ENCODE results near the gene FXYD7.
"Not testable (repeated sequence)": the region's sequence is repeated elsewhere in the genome, so short reads cannot be mapped to it uniquely, and the experiment has no call there.

Gene FXYD7

DNA sequence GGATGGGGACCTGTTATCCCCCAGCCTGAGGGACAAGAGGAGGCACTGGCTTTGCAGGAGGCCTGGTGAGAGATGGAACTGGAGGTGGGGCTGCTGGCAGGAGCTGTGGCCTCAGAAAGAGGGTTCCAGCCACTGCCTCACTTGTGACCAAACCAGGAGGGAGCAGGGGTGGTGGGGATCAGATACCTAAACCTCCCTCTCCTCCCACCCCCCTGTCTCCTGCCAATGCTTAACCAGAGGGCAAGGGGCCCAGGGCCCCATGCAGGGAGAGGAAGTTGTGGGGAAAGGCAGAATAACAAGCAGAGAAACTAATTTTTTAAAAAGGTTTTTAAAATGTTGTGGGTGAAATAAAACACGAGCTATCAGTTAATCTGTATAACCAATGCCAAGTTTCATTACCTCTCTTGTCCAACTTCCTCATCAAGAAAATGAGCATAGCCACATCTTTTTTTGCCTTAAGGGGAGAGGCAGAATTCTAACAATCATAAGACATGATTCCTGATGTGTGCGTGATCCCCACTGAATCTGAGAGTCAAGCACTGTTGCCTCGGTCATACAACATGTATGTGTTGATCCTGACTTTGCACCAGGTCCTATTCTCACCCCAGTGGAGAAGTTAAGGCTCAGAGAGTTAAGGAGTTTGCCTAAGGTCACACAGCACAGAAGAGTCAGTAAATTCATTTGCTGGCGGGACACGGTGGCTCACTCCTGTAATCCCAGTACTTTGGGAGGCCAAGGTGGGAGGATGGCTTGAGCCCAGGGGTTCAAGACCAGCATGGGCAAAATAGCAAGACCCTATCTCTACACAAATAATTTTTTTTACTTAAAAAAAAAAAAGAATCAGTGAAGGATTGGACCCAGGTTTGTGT lies 24.4 kb downstream of the FXYD7 start:
- DNase-seq, result no peak

DNA sequence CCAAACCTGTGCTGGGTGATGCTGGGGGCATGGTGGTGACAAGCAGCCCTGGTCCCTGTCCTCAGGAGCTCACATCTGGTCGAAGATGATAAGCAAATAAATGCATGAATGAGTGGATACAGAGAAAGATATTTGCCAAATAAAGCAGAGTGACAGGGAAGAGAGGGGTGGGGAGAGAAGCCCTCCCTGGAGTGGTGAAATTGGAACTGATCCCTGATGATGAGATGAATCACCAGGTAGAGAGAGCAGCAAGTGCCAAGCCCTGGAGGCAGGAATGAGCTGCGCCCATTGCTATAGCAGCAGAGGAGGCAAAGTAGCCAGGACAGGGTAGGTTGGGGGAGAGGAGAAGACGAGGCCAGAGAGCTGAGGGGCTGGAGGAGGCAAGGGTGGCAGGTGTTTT lies 25.1 kb downstream of the FXYD7 start:
- DNase-seq, result no peak

DNA sequence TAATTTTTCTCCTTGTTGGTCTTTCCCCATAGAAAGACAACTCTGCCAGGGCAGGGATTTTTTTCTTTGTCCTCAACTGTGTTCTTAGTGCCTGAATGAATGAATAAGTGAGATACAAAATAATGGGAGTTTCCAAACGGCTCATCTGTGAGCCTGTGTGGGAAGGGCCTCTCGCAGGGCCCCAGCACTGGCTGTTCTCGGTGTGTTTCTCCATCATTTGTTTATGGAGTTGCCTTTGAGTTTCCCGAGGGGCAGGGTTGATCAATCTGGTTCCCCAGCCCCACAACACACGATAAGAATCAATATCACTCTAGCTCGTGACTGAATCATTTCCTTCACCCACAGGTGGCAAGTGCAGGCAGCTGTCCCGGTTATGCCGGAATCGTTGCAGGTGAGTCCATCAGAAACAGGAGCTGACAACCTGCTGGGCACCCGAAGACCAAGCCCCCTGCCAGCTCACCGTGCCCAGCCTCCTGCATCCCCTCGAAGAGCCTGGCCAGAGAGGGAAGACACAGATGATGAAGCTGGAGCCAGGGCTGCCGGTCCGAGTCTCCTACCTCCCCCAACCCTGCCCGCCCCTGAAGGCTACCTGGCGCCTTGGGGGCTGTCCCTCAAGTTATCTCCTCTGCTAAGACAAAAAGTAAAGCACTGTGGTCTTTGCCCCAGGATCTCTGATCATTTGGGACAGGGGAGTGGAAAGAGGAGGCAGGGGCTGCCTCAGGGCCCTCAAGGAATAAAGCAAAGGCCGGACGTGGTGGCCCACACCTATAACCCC lies 26.4 kb downstream of the FXYD7 start:
- DNase-seq, result no peak

DNA sequence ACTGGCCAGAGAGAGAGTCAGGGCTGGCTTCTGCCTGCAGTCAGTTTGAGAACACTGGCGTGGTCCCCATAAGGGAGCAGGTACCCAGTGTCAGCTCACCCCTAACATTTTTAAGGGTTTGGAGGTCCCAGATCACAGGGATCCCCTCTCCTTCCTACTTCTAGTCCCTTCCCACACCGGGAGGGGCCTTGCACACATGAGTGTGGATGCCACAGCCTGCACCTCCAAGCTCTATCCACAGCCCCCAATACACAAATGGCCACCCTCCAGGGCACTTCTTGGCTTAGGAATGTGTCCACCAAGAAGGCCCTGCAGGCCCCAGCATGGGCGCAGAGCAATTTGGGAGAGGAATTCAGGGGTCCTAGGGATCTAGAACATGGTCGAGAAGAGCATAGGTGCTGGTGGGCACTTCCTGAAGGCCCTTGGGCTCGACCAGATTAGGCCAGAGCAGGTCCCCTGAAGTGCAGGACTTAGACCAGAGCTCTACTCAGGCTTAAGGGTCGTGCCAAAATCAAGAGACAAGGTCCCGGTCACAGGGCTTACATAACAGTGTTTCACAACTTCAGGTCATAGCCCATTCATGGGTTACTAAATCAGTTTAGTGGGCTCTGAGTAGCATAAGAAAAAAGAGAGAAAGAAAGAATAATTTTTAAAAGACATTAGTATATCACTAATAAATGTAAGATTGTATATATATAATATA lies 27.5 kb downstream of the FXYD7 start:
- DNase-seq, result no peak

DNA sequence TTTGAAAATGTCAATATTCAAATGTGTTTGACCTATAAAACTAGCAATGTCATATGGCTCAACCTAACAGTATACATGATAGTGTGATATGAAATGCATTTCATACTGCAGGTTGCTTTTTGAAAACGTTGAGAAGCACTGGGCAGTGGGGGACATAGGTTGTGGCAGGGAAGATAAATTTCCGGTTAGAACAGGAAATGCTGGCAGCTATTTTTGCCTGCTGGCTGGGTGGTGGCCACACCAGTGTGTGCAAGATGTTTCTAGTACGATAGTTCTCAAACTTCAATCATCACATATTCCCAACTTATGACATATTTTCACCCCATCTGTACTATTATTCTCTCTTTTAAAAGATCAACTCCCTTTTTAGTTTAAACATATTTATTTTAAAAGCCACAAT lies 28.7 kb downstream of the FXYD7 start:
- no peak for DNase-seq

DNA sequence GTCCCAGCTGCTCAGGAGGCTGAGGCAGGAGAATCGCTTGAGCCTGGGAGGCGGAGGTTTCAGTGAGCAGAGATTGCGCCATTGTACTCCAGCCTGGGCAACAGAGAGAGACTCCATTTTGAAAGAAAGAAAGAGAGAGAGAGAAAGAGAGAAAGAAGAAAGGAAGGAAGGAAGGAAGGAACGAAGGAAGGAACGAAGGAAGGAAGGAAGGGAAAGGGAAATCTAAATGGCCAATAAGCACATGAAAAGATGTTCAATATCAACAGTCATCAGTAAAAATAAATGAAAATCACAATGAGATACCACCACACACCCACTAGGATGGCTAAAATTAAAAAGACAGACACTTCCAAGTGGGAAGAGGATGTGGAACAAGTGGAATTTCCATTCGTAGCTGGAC lies 31.2 kb downstream of the FXYD7 start:
- DNase-seq, result no peak

DNA sequence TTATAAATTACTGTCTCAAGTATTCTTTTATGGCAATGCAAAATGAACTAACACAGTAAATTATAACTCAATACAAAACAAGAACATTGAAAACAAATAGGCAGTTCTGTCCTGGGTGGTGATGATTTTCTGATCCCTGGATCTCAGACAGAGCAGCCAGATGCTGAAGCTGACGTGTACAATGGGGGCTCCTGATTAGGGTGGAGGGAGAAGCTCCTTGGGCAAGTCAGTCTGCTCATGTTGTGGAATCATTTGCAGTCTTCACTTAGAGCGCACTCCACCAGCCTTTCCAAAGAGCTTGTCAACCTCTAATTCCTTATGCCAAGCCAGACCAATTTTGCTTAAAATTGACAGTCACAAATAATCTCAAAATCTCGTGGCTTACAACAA lies 33.1 kb downstream of the FXYD7 start:
- no peak for DNase-seq

DNA sequence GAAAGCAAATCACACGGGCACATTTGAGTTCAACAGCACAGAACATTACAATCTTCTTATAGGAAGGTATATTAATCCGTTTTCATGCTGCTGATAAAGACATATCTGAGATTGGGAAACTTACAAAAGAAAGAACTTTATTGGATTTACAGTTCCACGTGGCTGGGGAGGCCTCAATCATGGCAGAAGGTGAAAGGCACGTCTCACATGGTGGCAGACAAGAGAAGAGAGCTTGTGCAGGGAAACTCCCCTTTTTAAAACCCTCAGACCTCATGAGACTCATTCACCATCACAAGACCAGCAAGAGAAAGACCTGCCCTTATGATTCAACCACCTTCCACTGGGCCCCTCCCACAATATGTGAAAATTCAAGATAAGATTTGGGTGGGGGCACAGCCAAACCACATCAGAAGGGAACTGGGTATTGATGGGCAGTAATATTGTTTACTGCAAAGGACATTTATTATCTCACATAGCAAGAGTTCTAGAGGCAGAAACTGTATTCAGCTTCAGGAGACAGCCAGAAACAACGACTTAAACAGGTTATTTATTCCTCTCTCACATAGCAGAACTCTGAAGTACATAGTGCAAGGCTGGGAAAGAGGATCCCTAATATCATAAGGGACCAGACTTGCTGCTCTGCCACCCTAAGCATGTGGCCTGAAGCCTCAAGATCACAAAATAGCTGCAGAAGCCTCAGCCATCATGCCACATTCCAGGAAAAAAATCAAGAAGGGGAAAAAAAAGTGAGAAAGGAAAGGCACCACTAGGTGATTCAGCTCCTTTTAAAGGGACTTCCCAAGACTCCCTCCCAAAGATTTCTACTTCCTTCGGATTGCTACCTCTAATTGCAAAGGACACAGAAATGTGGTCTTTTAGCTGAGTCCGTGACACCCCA lies 34.6 kb downstream of the FXYD7 start:
- no peak for DNase-seq

DNA sequence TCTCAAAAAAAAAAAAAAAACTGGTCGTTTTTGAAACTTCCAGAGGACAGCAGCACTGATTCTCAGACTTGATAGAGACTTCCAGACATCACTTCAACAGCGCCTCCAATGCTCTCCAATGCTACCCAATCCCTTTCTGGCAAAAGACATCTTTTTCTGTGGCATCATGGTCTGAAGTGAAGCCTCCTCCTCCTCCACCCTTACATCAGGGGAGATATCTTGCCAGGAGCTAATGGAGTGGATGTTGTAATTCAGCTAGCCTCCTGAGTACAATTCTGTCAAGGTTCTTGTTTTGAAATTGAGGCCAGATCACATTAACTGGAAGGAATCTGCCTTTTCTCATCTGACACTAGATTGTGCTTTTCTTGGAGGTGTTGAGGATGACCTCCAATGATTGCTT lies 35.6 kb downstream of the FXYD7 start:
- DNase-seq, result no peak

DNA sequence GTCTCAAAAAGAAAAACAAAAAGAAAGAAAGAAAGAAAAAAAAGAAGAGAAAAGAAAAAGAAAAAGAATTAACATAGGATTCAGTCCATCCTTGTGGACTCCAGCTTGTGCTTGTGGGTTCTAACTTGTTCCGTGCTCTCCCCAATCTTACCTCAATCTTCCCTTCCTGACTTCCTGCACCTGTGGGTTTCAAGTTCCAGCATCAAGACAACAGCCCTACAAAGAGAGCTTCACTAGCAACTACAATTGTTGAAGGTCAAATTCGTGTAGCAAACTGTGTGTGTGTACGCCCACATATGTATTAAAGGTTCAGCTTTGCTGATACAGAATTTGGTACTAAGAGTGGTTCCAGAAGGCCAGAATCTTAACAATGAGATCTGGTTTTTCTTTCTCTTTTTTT lies 36.8 kb downstream of the FXYD7 start:
- DNase-seq, result no peak

DNA sequence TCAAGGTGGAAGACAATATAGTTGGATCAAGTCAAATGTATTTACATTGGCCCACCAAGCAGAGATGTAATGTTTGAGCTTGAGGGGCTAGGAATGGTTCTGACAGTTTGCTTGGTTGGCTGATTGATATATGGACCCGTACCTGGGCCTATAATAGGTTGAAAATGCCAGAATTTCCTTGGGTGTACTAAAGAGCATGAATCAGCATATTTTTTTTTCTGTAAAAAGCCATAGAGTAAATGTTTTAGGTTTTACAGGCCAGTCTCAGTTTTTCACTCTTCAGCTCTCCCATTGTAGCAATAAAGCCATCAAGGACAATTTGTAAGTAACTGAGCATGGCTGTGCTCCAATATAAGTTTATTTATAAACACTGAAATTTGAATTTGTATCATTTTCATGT lies 38.3 kb downstream of the FXYD7 start:
- DNase-seq, result no peak

DNA sequence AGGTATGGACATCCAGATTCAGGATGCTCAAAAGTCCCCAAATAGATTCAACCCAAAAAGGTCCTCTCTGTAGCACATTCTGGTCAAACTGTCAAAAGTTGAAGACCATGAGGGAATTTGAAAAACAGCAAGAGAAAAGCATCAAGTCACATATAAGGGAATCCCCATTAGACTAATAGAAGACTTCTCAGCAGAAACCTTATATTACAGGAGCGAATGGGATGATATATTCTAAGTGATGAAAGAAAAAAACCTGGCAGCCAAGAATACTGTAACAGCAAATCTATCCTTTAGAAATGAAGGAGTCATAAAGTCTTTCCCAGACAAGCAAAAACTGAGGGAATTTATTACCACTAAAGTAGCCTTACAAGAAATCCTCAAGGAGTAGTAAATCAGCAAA lies 41.2 kb downstream of the FXYD7 start:
- no peak for DNase-seq

DNA sequence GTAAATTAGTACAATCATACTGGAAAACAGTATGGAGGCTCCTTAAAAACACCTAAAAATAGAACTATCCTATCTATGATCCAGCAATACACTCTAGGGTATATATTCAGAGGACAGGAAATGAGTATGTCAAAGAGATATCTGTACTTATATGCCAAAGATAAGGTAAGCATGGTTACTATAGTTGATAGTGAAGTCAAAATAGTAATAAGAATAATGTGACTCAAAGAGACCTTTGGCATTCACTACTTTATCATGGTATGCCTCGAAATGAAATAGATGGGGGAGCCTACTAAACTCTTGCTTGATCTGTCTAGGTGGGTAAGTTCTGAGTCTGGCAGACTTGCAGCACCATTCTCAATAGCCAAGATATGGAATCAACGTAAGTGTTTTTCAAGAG lies 41.8 kb downstream of the FXYD7 start:
- DNase-seq, result no peak

DNA sequence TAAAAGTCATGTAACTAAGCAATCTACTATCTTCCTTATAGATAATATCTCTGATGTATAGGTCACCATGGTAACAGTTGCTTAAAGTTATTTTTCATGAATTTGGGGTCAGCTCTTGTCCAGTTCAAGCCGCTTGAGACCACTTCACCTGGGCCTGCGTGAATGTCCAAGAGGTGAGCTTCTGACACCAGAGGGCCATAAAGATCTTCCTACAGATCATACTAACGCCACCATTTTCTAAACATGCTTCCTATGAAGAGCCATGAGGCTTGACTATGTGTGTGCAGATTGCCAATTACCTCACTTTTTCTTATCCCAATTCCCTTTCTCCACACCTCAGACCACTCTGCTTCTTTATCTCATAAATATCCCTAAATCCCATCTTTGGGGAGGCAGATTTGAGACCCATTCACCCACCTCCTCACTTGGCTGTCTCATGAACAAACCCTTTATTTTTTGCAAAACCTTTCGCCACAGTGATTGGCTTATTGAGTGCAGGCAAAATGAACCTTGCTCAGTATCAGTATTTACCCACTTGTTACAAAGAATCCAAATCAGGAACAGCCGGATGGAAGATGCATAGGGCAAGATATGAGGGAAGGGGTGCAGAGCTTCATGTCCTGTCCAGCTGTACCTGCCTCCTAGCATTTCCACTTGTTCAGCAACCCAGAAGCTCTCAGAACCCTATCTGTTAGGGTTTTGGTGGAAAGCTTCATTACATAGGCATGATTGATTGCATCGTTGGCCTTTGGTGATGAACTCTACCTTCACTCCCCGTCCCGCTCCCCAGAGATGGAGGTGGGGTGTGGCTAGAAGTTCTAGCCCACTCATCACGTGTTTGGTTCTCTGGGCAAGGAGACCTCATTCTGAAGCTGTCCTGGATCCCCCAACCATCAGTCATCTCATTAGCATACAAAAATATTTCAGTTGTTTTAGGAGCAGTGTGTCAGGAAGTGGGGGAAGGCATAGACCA lies 51.2 kb downstream of the FXYD7 start:
- DNase-seq, result no peak

DNA sequence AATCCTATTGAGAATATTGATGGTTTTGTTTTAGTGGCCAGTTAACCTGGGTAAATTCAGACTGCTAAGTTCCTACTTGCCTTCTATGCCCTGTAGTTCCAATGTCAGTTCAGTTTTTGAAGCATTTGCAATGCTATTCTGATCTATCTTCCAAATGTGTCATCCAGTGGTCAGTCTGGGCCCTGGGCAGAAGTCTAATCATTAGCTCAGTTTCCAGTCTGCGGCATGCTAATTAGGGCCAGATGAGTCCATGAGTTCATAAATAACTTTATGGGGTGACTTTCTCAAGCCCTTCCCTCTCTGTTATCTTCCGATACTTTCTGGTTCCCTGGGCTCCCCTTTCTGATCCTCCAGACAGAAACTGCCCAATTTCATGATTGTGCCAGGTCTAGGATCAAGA lies 52.8 kb downstream of the FXYD7 start:
- DNase-seq, result no peak

DNA sequence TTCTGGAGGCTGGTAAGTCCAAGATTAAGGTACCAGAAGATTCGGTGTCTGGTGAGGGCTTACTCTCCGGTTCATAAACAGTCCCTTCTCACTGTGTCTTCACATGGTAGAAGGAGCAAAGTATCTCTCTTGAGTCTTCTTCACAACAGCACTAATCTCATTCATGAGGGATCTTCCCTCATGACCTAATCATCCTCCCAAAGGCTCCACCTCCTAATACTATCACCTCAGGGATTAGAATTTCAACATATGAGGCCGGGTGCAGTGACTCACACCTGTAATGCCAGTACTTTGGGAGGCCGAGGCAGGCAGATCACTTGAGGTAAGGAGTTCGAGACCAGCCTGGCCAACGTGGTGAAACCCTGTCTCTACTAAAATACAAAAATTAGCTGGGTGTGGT lies 53.8 kb downstream of the FXYD7 start:
- DNase-seq, result not testable (repeated sequence)

DNA sequence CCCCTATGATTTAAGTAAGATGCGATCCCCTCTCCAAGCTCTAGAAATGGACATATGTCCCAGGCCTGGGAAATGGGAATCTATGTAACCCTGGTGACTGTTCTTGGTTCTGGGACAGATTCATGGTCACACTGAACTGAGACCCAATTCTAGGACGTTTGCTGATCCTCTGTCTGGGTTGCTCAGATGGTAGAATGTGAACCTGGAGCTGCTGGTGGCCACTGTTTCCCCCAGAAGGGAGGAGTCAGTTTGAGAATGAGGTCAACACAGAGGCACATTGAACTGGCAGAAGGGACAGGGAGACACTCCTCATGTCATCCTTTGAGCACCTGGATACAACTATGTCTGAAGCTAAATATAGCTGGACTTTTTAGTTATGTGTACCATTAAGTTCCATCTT lies 56.4 kb downstream of the FXYD7 start:
- no peak for DNase-seq

DNA sequence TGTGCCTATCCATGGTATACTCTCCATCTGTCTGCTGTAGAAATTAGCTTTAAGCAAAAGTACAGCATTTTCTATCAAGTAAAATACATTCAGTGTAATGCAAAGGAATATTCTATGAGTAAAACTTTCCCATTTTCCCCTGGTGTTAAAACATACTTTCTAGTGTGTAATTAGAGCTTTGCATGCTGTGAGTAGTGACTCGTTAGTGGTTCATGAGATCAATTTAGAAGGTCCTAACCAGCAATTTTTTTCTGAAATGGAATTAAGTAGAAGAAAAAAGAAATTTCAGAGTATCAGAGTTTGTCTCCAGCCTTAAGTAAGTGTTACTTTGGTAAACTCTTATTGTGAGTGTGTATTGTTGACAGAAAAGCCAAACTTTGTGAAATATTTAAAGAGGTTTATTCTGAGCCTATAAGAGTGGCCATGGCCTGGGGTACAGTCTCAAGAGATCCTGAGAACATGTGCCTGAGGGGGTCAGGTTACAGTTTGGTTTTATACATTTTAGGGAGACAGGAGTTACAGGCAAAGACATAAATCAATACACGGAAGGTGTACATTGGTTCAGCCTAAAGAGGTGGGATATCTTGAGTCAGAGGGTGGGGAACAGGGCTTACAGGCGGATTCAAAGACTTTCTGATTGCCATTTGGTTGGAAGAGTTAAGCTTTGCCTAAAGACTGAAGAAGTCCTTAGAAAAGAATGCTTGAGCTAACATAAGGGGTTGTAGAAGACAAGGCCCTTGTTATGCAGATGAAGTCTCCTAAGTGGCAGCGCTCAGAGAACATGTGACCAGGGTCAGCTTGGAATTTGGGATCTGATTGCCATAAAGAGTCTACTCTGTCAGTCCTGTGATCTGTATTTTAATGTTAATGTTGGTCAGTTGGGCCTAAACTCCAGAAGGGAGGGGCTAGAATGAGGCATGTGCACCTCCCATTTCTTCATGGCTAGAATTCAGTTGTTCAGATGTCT lies 60.0 kb downstream of the FXYD7 start:
- DNase-seq, result no peak
